Right renal pelvis (tissue), 4 donors: ENCODE data around the gene ELK3. TPM values are rescaled to one million over a fixed set of nuclear protein-coding genes. Genes with fewer than 3 reads are reported as not detected.

Experiments
- DNase-seq, 4 donors: peaks; one replicate each; pipeline ENCODE4 v3.0.0-alpha.2; 2013; ENCODE audit warnings: low read depth in 4 of 4, low spot score in 3 of 4, missing footprints in 1 of 4
- polyA plus RNA-seq, 4 donors: library from polyadenylated mRNA; unstranded; fragments of 120-200 nt; gene quantifications; one replicate each; pipeline ENCODE4 v1.2.1, GENCODE V29; 2013; ENCODE audit not compliant: insufficient read length in 4 of 4

Gene ELK3
- polyA plus RNA-seq, 4 donors: 56.0 to 66.3 (median 65.9) TPM

- DNase-seq: no peak
These were observed 14.8 kb downstream of the ELK3 start for GRCh38 chr12:96208801-96209549.

- no peak for DNase-seq
These were observed 16.3 kb downstream of the ELK3 start for GRCh38 chr12:96210376-96211055.

- no peak for DNase-seq
These were observed 17.8 kb downstream of the ELK3 start for GRCh38 chr12:96211988-96212387.

GRCh38 chr12:96212456-96213375 is 18.5 kb downstream of the ELK3 start:
- DNase-seq: no peak

GRCh38 chr12:96213869-96214268 is 19.7 kb downstream of the ELK3 start:
- no peak for DNase-seq

- no peak for DNase-seq
These were observed 21.7 kb downstream of the ELK3 start for GRCh38 chr12:96215919-96216273.

- DNase-seq: no peak
These were observed 25.0 kb downstream of the ELK3 start for GRCh38 chr12:96218989-96219678.

- DNase-seq: no peak
These were observed 25.6 kb downstream of the ELK3 start for GRCh38 chr12:96219700-96220206.

GRCh38 chr12:96220902-96221301 is 26.7 kb downstream of the ELK3 start:
- DNase-seq: no peak

GRCh38 chr12:96221391-96221790 is 27.2 kb downstream of the ELK3 start:
- no peak for DNase-seq

GRCh38 chr12:96223411-96224218 is 29.4 kb downstream of the ELK3 start:
- no peak for DNase-seq

GRCh38 chr12:96224219-96224615 is 30.0 kb downstream of the ELK3 start:
- DNase-seq: no peak

- DNase-seq: no peak
These were observed 31.1 kb downstream of the ELK3 start for GRCh38 chr12:96225044-96225855.

GRCh38 chr12:96225994-96226399 is 31.8 kb downstream of the ELK3 start:
- no peak for DNase-seq

GRCh38 chr12:96226401-96226800 is 32.2 kb downstream of the ELK3 start:
- no peak for DNase-seq

GRCh38 chr12:96226801-96227348 is 32.7 kb downstream of the ELK3 start:
- DNase-seq: no peak

- no peak for DNase-seq
These were observed 33.4 kb downstream of the ELK3 start for GRCh38 chr12:96227365-96228106.
